Mononuclear cell (primary cell): ENCODE measurements around the gene DYNLRB1. TPM values are rescaled to one million over a fixed set of nuclear protein-coding genes. Genes with fewer than 3 reads are reported as not detected.

ENCODE experiments used
- H3K27me3 ChIP-seq: 2 replicates; pipeline ENCODE4 v1.6.0; 2011; ENCODE audit warnings: low read length, control low read depth; ENCODE audit not compliant: insufficient read depth
- H3K4me1 ChIP-seq: 2 replicates; pipeline ENCODE4 v1.5.1; 2011; ENCODE audit warnings: mild to moderate bottlenecking, low read length, control low read depth; ENCODE audit not compliant: insufficient read depth
- H3K4me3 ChIP-seq: 2 replicates; pipeline ENCODE4 v1.5.1; 2011; ENCODE audit warnings: mild to moderate bottlenecking, low read length, moderate library complexity
- H3K9me3 ChIP-seq: 2 replicates; pipeline ENCODE4 v1.5.1; 2011; ENCODE audit warnings: low read depth, mild to moderate bottlenecking, control low read depth, low read length
- total RNA-seq: library from RNA; depleted of rRNA; stranded (reverse); fragments of >200 nt; gene quantifications from one replicate; pipeline ENCODE4 v1.2.3, GENCODE V29; 2012

DYNLRB1 gene
- total RNA-seq, 1 donor, result 48.3 TPM

DNA sequence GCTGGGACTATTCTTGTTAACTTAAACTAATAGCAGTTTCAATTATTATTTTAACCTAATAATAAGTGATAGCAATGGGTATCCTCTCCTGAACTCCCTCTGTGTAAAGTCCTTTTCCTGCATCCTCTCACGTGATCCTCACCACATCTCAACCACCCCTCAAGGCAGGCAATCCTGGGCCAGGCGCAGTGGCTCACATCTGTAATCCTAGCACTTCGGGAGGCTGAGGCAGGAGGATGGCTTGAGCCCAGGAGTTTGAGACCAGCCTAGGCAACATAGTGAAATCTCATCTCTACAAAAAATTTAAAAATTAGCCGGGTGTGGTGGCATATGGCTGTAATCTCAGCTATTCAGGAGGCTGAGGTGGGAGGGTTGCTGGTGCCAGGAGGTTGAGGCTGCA, 66.0 kb downstream of the DYNLRB1 start:
- H3K9me3 ChIP-seq, result no peaks in the 10 kb centered on the region
- H3K4me3 ChIP-seq, result no peak overlapping the region
- peaks cover 22% of the 10 kb centered on the region for H3K4me1 ChIP-seq
- H3K27me3 ChIP-seq, result no peaks in the 10 kb centered on the region

DNA sequence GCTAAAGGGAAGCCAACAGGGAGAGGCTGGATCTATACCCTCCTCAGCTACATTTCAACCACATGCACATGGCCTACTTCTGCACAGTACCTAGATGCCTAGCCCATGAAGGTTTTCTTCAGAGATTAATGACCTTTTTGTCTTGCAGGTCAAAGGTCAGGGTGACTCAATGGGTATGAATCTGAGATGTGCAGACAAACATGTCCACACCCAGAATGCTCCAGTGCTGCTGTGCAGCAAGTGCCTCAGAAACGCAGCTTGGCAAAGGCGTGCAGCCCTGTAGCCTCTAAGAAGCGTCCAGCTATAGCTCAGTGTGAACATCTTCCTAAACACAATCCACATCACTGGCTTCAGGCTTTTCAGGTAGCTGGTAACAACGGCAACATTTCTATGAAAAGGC, 66.7 kb downstream of the DYNLRB1 start:
- Histone ChIP-seq H3K4me1 (peaks cover 22% of the 10 kb centered on the region), H3K4me3 (no peak overlapping the region), H3K27me3 (no peaks in the 10 kb centered on the region), H3K9me3 (no peaks in the 10 kb centered on the region)

DNA sequence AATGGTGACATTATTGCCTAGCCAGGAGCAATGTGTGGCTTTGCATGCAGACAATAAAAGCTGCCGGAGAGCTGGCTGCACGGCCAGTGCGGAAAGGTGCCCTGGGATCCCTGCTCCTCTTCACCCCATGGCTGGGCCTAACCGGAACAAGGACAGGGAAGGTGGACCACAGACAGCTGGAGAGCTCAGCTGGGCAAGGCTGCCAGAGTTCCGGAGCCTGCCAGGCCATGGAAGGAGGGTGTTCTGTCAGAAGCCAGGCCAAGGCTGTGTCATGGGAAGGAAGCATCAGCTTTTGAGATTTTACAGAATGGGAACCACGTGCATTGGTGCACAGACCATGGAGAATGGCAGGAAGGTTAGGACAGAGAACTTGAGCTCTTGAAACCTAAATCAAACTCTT, 67.3 kb downstream of the DYNLRB1 start:
- no peaks in the 10 kb centered on the region for H3K27me3 ChIP-seq
- no peaks in the 10 kb centered on the region for H3K9me3 ChIP-seq
- H3K4me1 ChIP-seq, result peaks cover 19% of the 10 kb centered on the region
- H3K4me3 ChIP-seq, result no peak overlapping the region

DNA sequence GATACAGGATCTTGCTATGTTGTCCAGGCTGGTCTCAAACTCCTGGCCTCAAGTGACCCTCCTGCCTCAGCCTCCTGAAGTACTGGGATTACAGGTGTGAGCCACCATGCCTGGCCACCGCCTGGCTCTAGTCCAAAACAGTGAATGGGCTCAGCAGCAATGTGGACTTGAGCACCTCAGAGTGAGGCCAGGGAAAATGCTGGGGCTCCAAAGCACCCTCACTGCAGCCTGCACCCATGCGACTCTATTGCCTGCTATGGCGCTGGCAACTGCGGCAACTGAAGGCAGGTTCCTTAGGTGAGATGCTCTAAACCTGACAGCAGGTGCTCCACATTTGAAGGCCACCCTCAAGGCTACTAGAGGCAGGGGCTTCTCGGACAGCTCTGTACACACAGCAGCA, 68.8 kb downstream of the DYNLRB1 start:
- Histone ChIP-seq H3K4me3 (no peak overlapping the region), H3K9me3 (no peaks in the 10 kb centered on the region), H3K27me3 (no peaks in the 10 kb centered on the region), H3K4me1 (peaks cover 10% of the 10 kb centered on the region)

DNA sequence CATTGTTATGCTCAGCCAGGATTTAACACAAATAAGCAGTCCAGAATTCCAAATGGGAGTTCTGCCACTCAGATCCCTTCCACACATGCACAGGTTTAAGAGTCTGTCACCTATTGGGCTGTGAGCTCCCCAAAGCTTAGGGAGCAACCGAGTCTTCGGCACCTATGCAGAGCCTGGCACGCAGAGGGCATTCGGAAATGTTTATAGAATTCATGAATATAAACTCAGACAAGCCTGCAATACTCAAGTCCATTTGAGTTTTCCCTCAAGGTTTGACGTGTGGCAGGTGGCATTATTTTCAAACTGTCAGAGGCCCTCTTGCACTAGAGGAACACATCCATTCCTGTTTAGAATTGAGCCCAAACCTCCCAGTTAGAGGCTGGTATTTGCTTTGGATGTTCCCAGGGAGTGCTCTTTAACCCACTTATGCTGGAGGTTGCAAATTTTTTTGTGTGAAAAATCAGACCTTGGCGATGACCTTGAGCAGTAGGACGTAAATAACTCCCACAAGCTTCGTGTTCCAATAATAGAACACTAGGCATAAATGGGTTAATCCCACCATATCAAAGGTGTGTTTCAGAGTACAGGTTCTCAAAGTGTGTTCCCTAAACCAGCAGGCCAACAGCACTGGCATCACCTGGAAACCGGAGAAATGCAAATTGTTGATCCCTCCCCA, 70.4 kb downstream of the DYNLRB1 start:
- Histone ChIP-seq H3K9me3 (no peaks in the 10 kb centered on the region), H3K4me1 (no peaks in the 10 kb centered on the region), H3K4me3 (no peak overlapping the region), H3K27me3 (no peaks in the 10 kb centered on the region)

Other genes starting within 250 kb of the DYNLRB1 start
- 21.0 TPM for gene AHCY, start 213.1 kb upstream of the DYNLRB1 start, total RNA-seq
- 80.0 TPM for gene ITCH, start 153.1 kb upstream of the DYNLRB1 start, total RNA-seq
- gene MAP1LC3A, start 42.3 kb downstream of the DYNLRB1 start, total RNA-seq, result 3.4 TPM
- gene PIGU, start 160.7 kb downstream of the DYNLRB1 start, total RNA-seq, result 4.3 TPM
- 7.7 TPM for gene TP53INP2, start 187.9 kb downstream of the DYNLRB1 start, total RNA-seq